ENCODE data around the gene C1D. TPM values are rescaled to one million over a fixed set of nuclear protein-coding genes. Genes with fewer than 3 reads are reported as not detected.

Gene C1D
- total and polyA plus RNA-seq, 2 experiments from 2014 or later: 29.4 to 55.6 TPM

DNA sequence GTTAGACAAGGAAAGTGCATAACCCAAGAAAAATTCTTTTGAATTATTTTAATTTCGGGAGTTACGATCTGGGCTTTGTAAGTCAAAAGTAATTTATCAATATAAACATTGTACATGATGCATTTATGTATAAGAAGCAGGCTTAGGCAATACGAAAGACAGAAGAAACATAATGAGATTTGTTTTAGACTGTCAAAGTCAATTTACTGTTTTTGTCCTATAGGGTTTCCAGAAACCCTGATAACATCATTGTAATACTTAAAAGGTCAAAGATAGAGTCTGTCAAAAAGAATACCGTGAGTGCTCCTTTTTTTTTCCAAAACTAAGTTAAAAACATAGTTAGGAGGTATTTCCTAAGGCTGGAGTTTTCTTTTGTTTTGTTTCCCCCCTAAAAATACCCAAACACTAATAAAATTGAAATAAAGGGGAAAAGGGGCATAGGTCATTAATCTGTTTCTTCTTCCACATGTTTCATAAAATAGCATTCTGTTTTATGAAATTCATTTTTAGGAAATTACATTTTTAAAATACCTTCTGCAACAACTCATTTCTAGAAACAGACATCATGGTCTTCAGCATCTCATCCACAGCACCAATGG, 16.1 kb downstream of the C1D start:
- Histone ChIP-seq H3K4me3 (no peak overlapping the region), H4K20me1 (ENCODE audit: insufficient read depth, poor library complexity, severe bottlenecking) (no peaks in the 10 kb centered on the region), H3K4me2 (peak overlapping the region; percentile 0), H3K27me3 (no peaks in the 10 kb centered on the region), H3K9me2 (replicated peaks; ENCODE audit: insufficient read depth) (no peaks in the 10 kb centered on the region), H3K27ac (peak overlapping the region; percentile 34), H3K9me3 (ENCODE audit: low read depth) (no peaks in the 10 kb centered on the region), H3K79me2 (peaks cover 50% of the 10 kb centered on the region), H2AFZ (no peak overlapping the region), H3K4me1 (ENCODE audit: insufficient read depth) (peaks cover 6% of the 10 kb centered on the region), H3K36me3 (replicated peaks; ENCODE audit: insufficient read depth, low read depth) (no peaks in the 10 kb centered on the region)
- DNase-seq (ENCODE audit: low spot score): no peak
- 49% methylated on average over 4 of the region's 4 CpGs for WGBS (ENCODE audit: low lambda C conversion rate, missing lambda C conversion rate)
- TF ChIP-seq EZH2 (IDR thresholded peaks at IDR 0.05; ENCODE audit: borderline replicate concordance) (no peak), EZH2phosphoT487 (IDR thresholded peaks at IDR 0.05; ENCODE audit: low read depth, severe bottlenecking, unreplicated experiment) (no peak)
- TF ChIP-seq, protein P1, sequence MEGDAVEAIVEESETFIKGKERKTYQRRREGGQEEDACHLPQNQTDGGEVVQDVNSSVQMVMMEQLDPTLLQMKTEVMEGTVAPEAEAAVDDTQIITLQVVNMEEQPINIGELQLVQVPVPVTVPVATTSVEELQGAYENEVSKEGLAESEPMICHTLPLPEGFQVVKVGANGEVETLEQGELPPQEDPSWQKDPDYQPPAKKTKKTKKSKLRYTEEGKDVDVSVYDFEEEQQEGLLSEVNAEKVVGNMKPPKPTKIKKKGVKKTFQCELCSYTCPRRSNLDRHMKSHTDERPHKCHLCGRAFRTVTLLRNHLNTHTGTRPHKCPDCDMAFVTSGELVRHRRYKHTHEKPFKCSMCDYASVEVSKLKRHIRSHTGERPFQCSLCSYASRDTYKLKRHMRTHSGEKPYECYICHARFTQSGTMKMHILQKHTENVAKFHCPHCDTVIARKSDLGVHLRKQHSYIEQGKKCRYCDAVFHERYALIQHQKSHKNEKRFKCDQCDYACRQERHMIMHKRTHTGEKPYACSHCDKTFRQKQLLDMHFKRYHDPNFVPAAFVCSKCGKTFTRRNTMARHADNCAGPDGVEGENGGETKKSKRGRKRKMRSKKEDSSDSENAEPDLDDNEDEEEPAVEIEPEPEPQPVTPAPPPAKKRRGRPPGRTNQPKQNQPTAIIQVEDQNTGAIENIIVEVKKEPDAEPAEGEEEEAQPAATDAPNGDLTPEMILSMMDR (IDR thresholded peaks at IDR 0.05; ENCODE audit: poor library complexity): no peak

DNA sequence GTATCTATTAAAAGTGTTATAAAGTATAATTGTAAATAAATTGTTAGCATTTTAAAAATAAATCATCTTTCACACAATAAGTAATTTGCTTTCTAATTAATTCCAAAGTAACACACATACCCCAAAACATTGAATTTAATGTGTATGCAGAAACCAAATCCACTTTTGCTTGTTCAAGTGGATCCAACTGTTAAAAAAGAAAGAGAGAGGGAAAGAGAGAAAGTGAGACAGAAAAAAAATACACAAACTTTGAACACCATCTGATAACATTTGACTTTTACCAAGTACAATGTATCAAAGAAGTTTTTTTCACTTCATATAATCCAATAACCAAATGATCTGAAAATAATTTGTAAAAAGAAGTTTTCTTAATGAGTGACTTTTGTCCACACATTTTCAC, 16.6 kb downstream of the C1D start:
- H3K27ac ChIP-seq: peak overlapping the region; percentile 34
- TF ChIP-seq, protein P1 (IDR thresholded peaks at IDR 0.05; ENCODE audit: poor library complexity): no peak
- no peak for TF ChIP-seq EZH2 (IDR thresholded peaks at IDR 0.05; ENCODE audit: borderline replicate concordance)
- TF ChIP-seq EZH2phosphoT487 (IDR thresholded peaks at IDR 0.05; ENCODE audit: low read depth, severe bottlenecking, unreplicated experiment): no peak

DNA sequence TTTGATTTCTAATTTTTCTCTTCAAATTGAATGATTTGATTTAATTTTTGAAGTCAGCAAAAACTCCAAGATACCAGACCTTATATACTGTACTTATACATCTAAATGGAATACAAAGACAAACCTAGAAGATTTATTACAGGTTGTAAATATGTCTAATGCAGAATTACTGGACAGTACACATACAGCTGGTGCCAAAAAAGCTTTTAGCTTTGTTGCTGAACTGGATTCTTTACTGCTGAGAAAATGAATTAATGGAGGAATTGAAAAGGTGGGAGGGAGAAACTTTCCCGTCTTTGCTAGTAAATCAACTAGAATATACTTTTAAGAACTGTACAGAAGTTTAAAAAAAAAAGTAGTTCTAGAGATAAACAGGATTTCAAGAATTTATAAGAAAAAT, 17.5 kb downstream of the C1D start:
- H3K9me2 ChIP-seq (replicated peaks; ENCODE audit: insufficient read depth): no peaks in the 10 kb centered on the region
- no peaks in the 10 kb centered on the region for H4K20me1 ChIP-seq (ENCODE audit: insufficient read depth, poor library complexity, severe bottlenecking)
- no peak overlapping the region for H2AFZ ChIP-seq
- peak overlapping the region; percentile 73 for H3K27ac ChIP-seq
- H3K27me3 ChIP-seq: no peaks in the 10 kb centered on the region
- 48% methylated on average over 1 of the region's 1 CpG for WGBS (ENCODE audit: low lambda C conversion rate, missing lambda C conversion rate)
- H3K9me3 ChIP-seq (ENCODE audit: low read depth): no peaks in the 10 kb centered on the region
- TF ChIP-seq, protein P1 (IDR thresholded peaks at IDR 0.05; ENCODE audit: poor library complexity): no peak
- TF ChIP-seq EZH2phosphoT487 (IDR thresholded peaks at IDR 0.05; ENCODE audit: low read depth, severe bottlenecking, unreplicated experiment) (no peak), EZH2 (IDR thresholded peaks at IDR 0.05; ENCODE audit: borderline replicate concordance) (no peak)
- peak overlapping the region; percentile 25 for H3K4me2 ChIP-seq
- no peaks in the 10 kb centered on the region for H3K36me3 ChIP-seq (replicated peaks; ENCODE audit: insufficient read depth, low read depth)
- peak; percentile 49 for DNase-seq (ENCODE audit: low spot score)
- H3K4me3 ChIP-seq: no peak overlapping the region
- peaks cover 6% of the 10 kb centered on the region for H3K4me1 ChIP-seq (ENCODE audit: insufficient read depth)
- peaks cover 36% of the 10 kb centered on the region for H3K79me2 ChIP-seq

More for the DNA sequence above, 16.6 kb downstream of the C1D start:
- no peaks in the 10 kb centered on the region for H3K9me3 ChIP-seq (ENCODE audit: low read depth)
- no peaks in the 10 kb centered on the region for H3K27me3 ChIP-seq
- H3K79me2 ChIP-seq: peaks cover 45% of the 10 kb centered on the region
- H4K20me1 ChIP-seq (ENCODE audit: insufficient read depth, poor library complexity, severe bottlenecking): no peaks in the 10 kb centered on the region
- H3K36me3 ChIP-seq (replicated peaks; ENCODE audit: insufficient read depth, low read depth): no peaks in the 10 kb centered on the region
- peak overlapping the region; percentile 0 for H3K4me2 ChIP-seq
- DNase-seq (ENCODE audit: low spot score): no peak
- peaks cover 6% of the 10 kb centered on the region for H3K4me1 ChIP-seq (ENCODE audit: insufficient read depth)
- no peaks in the 10 kb centered on the region for H3K9me2 ChIP-seq (replicated peaks; ENCODE audit: insufficient read depth)
- H2AFZ ChIP-seq: no peak overlapping the region
- no peak overlapping the region for H3K4me3 ChIP-seq

Measured in hepatocyte (in vitro differentiated cells).